Gastrocnemius medialis (tissue), 4 donors: ENCODE measurements around the gene SOAT1.

ENCODE experiments used
- POLR2A ChIP-seq, 2 donors: fragments of 450-650 bp; IDR thresholded peaks; one replicate each; pipeline ENCODE4 v1.6.1; 2017; ENCODE audit warnings: antibody characterized with exemption in 2 of 2, mild to moderate bottlenecking in 2 of 2, moderate library complexity in 2 of 2
- TF ChIP-seq, protein P1 (sequence below), 5 experiments: fragments of 450-650 bp in 3 of 5; fragments of 200-600 bp in 2 of 5; sonication (generic) in 2 of 5; IDR thresholded peaks in 4 of 5; conservative IDR thresholded peaks in 1 of 5; 1 replicate in 4 of 5; 2 replicates in 1 of 5; pipeline ENCODE4 v1.5.1; 2016 to 2019; ENCODE audit warnings: antibody characterized with exemption in 5 of 5, mild to moderate bottlenecking in 3 of 5, moderate library complexity in 3 of 5

DNA sequence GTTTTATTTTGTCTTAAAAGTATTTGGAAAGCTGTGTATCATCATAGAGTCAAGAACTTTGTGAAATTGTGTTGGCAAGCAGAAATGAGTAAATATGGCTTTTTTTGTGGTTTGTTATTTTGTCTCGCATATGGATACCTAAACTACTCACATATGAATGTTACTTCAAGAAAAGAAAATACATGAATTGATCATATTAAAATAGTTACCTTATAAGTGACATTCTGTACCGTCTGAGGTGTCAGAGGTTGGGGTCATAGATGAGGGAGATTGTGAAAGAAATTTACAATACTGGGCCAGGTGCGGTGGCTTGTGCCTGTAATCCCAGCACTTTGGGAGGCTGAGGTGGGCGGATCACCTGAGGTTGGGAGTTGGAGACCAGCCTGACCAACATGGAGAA lies 40.8 kb downstream of the SOAT1 start:
- TF ChIP-seq, protein P1, sequence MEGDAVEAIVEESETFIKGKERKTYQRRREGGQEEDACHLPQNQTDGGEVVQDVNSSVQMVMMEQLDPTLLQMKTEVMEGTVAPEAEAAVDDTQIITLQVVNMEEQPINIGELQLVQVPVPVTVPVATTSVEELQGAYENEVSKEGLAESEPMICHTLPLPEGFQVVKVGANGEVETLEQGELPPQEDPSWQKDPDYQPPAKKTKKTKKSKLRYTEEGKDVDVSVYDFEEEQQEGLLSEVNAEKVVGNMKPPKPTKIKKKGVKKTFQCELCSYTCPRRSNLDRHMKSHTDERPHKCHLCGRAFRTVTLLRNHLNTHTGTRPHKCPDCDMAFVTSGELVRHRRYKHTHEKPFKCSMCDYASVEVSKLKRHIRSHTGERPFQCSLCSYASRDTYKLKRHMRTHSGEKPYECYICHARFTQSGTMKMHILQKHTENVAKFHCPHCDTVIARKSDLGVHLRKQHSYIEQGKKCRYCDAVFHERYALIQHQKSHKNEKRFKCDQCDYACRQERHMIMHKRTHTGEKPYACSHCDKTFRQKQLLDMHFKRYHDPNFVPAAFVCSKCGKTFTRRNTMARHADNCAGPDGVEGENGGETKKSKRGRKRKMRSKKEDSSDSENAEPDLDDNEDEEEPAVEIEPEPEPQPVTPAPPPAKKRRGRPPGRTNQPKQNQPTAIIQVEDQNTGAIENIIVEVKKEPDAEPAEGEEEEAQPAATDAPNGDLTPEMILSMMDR (IDR thresholded peaks at IDR 0.05 in 4 of 5, conservative IDR thresholded peaks at IDR 0.05 in 1 of 5): no peak
- TF ChIP-seq POLR2A (IDR thresholded peaks at IDR 0.05): no peak
